Upper lobe of left lung (tissue), 4 donors: ENCODE data around the gene SGPL1.

Experiments
- POLR2A ChIP-seq, 4 donors: fragments of 450-650 bp; IDR thresholded peaks; one replicate each; pipeline ENCODE4 v1.5.1; 2016 to 2017; ENCODE audit warnings: antibody characterized with exemption in 4 of 4, mild to moderate bottlenecking in 2 of 4
- TF ChIP-seq, protein P1 (sequence below), 6 experiments: fragments of 450-650 bp in 4 of 6; fragments of 200-600 bp in 2 of 6; sonication (generic) in 2 of 6; IDR thresholded peaks; one replicate each; pipeline ENCODE4 v1.5.1; 2016 to 2019; ENCODE audit warnings: antibody characterized with exemption in 6 of 6

- TF ChIP-seq, protein P1, sequence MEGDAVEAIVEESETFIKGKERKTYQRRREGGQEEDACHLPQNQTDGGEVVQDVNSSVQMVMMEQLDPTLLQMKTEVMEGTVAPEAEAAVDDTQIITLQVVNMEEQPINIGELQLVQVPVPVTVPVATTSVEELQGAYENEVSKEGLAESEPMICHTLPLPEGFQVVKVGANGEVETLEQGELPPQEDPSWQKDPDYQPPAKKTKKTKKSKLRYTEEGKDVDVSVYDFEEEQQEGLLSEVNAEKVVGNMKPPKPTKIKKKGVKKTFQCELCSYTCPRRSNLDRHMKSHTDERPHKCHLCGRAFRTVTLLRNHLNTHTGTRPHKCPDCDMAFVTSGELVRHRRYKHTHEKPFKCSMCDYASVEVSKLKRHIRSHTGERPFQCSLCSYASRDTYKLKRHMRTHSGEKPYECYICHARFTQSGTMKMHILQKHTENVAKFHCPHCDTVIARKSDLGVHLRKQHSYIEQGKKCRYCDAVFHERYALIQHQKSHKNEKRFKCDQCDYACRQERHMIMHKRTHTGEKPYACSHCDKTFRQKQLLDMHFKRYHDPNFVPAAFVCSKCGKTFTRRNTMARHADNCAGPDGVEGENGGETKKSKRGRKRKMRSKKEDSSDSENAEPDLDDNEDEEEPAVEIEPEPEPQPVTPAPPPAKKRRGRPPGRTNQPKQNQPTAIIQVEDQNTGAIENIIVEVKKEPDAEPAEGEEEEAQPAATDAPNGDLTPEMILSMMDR (IDR thresholded peaks at IDR 0.05): no peak
- TF ChIP-seq POLR2A (IDR thresholded peaks at IDR 0.05): no peak
These were observed 6.0 kb upstream of the SGPL1 start for GRCh38 chr10:70809726-70810125.
